HG02870 (cell line): Measurements from ENCODE around the gene PCDHGA6.
"Not testable (repeated sequence)": the region's sequence is repeated elsewhere in the genome, so short reads cannot be mapped to it uniquely, and the experiment has no call there.

Experiments
- ATAC-seq: cut with Tn5 transposase; IDR thresholded peaks from one replicate; pipeline ENCODE4 v1.9.1; 2021; ENCODE audit warnings: mild to moderate bottlenecking, moderate library complexity; ENCODE audit not compliant: unreplicated experiment

The PCDHGA6 gene

DNA sequence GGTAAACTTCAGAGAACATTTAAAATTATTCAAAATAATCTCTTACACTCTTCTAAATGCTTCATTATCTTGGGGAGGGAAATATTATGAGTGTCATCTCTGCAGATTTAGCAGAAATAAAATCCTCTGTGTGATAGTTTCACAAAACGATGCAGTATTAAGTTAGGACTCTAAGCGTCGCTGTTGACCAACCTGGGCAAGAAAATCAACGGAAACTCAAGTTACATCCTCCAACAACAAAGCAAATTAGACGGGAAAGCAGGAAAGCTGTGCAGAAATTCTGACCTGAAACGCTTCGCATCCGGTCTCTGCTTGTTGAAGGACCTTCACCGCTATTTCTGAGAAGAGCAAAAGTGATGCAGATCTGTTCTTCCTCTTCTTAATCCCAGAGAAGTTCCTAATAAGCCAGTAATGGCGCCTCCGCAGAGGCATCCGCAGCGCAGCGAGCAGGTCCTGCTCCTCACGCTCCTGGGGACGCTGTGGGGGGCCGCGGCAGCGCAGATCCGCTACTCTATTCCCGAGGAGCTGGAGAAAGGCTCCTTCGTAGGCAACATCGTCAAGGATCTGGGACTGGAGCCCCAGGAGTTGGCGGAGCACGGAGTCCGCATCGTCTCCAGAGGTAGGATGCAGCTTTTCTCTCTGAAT lies at the start of gene PCDHGA6:
TSS of gene PCDHGA6 (plus strand) at position 219 of the 645 bp plus-strand sequence. CDS start at position 412, 193 bp downstream.
- ATAC-seq: no peak

DNA sequence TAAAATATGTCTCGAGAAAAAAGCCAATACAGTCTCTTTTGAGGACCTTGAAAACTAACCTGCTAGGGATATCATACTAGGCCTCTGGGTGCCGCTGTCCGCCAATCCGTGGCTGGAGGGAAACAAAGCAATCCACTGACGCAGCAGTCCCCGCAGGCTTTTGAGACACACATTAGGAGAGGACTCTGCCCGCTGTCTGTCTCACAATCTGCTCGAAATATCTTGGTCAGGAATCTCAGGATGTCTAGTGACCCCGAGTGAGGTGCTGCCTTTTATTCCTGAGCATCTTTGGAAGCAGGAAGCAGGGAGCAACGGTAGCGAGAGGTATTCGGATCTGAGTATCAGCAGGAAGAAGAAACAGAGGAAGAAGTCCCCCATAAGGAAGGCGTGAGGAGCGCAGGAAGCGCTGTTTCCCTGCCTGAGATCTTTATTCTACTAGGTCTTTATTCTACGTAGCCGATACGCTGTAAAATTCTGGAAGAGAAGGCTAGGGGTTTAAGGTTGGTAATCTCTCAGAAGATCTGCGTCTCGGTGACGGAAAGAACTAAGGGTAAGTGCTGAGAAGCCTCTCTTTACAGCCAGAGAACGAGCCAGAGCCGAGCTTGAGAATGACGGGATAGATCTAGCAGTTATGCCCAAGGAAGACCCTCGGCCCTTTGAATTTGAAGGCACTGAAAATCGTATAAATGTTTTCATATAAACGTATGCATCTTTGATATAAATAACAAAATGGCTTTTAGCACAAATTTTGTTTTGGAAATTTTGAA lies 47.4 kb upstream of the PCDHGA6 start:
- peak; percentile 72 for ATAC-seq

DNA sequence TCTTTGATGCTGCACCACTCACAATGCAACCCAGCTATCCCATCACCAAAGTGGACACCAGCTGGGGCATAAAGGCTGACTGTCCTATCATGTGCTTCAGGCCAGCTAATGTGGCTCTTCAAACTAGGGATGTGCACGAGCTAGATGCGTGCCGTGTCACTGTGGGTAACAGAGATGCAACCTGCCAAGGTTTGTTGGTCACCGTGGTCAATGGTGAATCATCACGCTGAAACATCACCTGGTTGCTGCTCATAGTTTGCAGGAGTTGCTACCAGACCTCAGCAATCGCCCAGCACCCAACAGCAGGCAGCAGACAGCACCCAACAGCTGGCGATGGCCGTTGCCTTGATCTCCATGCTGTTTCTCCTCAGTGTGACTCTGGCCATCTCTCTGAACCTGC lies 45.5 kb upstream of the PCDHGA6 start:
- no peak for ATAC-seq

DNA sequence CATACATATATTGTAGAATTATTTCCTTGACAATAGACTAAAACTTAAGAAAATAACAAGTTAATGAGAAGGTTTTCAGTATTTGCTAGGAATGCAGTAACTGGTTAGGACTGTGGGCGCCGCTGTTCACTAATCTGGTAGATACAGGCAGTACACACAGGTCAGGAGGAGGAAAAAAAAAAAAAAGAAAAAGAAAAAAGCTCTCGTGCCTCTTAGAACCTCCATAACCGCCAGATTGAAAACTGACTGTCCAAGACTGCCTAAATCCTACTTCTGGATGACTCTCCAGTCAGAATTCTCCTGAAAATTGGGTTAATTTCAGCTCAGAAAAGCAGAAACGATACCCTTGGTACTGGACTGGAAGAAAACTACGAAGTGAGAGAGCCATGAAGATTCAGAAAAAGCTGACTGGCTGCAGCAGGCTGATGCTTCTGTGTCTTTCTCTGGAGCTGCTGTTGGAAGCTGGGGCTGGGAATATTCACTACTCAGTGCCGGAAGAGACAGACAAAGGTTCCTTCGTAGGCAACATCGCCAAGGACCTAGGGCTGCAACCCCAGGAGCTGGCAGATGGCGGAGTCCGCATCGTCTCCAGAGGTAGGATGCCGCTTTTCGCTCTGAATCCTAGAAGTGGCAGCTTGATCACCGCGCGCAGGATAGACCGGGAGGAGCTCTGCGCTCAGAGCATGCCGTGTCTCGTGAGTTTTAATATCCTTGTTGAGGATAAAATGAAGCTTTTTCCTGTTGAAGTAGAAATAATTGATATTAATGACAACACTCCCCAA lies 43.2 kb upstream of the PCDHGA6 start, which contains the start of gene PCDHGA1:
TSS of gene PCDHGA1 (plus strand) at position 216 of the 782 bp plus-strand sequence.
- ATAC-seq: peak; percentile 53

DNA sequence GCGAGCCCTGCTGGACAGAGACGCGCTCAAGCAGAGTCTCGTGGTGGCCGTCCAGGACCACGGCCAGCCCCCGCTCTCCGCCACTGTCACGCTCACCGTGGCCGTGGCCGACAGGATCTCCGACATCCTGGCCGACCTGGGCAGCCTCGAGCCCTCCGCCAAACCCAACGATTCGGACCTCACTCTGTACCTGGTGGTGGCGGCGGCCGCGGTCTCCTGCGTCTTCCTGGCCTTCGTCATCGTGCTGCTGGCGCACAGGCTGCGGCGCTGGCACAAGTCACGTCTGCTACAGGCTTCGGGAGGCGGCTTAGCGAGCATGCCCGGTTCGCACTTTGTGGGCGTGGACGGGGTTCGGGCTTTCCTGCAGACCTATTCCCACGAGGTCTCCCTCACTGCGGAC lies 41.1 kb upstream of the PCDHGA6 start:
- not testable (repeated sequence) for ATAC-seq

DNA sequence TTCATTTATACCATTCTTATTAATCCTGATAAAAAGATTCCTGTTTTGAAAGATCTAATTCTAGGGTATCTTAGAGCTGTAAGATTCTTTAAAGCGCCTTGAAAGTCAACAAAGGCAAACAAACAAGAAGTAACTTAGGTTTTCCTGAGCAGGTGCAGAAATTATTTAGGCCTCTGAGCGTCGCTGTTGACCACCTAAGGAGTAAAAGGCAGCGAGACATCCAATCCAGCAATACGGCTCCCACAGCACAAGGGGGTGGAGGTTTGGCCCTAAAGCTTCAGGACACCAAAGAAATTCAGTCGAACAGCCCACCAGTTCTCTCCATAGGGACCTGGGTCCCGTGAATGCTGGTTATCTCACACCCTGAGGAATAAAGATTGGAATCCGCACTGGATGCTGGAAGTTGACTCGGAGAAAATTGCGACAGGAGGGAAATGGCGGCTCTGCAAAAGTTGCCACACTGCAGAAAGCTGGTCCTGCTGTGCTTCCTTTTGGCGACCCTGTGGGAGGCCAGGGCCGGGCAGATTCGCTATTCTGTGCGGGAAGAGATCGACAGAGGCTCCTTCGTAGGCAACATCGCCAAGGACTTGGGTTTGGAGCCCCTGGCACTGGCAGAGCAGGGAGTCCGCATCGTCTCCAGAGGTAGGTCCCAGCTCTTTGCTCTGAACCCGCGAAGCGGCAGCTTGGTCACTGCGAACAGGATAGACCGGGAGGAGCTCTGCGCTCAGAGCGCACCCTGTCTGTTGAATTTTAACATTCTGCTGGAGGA lies 35.0 kb upstream of the PCDHGA6 start, which contains the start of gene PCDHGA2:
TSS of gene PCDHGA2 (plus strand) at position 223 of the 769 bp plus-strand sequence.
- ATAC-seq: no peak

DNA sequence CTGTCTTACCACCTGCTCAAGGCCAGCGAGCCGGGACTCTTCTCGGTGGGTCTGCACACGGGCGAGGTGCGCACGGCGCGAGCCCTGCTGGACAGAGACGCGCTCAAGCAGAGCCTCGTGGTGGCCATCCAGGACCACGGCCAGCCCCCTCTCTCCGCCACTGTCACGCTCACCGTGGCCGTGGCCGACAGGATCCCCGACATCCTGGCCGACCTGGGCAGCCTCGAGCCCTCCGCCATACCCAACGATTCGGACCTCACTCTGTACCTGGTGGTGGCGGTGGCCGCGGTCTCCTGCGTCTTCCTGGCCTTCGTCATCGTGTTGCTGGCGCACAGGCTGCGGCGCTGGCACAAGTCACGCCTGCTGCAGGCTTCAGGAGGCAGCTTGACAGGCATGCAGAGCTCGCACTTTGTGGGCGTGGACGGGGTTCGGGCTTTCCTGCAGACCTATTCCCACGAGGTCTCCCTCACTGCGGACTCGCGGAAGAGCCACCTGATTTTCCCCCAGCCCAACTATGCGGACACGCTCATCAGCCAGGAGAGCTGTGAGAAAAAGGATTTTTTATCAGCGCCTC lies 32.8 kb upstream of the PCDHGA6 start:
- ATAC-seq: not testable (repeated sequence)

DNA sequence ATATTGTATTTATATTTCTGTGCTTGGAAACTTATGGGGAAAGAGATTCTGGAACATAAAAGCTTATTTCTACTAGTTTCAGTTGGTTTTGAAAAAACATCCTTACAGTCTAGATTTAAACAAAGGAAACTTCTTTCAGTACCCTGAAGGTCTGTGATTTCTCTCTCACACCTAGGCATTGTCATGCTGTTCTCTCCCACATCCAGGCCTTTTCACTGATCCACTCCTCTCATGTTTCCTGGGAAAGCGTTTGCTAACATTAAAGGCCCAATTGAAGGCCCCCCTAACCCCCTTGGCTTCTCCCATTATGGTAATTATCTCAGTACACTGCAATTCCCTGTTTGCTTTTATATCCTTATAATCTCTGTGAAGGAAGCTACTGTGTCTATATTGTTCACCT lies 30.9 kb upstream of the PCDHGA6 start:
- no peak for ATAC-seq

DNA sequence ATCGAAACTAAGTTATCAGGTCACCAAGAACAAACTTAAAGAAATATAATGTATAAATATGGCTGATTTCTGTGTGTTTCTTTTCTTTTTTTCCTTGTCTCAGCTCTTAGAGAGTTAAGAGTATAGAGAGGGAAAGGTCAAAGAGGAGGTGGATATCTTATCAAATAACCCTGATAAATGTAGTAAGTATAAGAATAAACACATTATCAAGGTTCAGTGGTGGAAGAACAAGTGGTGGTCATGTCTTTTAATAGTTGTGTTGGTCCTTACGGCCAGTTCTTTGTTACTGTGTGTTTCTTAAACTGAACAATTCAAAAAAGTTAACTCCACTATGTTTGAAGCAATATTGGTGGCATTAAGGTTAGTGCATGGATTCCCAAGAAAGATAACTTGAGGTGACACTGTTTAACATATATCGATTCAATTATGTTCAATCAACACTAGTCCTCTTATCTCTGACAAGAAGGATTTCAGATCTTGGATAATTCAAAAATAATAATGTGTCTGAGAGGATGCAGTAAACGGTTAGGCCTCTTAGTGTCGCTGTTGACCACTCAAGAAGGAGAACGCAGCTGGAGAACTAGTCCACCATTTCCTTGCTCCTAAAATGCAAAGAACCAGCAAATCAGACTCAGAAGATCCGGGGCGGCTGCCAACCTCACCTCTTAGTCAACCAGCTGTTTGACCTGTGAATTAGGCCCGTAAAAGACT lies 30.3 kb upstream of the PCDHGA6 start, which contains the start of gene PCDHGA3:
TSS of gene PCDHGA3 (plus strand) at position 588 of the 711 bp plus-strand sequence. CDS start 205 bp downstream, outside the sequence.
- ATAC-seq: no peak

DNA sequence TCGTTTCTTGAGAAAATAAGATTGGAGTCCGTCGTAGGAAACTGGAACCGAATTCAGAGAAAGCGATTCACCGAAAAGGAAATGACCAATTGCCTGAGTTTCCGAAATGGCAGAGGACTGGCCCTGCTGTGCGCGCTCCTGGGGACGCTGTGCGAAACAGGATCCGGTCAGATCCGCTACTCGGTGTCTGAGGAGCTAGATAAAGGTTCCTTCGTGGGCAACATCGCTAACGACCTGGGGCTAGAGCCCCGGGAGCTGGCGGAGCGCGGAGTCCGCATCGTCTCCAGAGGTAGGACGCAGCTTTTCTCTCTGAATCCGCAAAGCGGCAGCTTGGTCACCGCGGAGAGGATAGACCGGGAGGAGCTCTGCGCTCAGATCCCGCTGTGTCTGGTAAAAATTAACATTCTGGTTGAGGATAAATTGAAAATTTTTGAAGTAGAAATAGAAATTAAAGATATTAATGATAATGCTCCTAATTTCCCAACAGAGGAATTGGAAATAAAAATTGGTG lies 29.7 kb upstream of the PCDHGA6 start:
- no peak for ATAC-seq

DNA sequence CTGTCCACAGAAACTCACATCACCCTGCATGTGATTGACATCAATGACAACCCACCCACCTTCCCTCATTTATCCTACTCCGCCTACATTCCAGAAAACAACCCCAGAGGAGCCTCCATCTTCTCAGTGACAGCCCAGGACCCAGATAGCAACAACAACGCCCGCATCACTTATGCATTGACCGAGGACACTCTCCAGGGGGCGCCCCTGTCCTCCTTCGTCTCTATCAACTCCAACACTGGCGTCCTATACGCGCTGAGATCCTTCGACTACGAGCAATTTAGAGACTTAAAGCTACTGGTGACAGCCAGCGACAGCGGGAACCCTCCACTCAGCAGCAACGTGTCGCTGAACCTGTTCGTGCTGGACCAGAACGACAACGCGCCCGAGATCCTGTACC lies 28.4 kb upstream of the PCDHGA6 start:
- ATAC-seq: no peak

DNA sequence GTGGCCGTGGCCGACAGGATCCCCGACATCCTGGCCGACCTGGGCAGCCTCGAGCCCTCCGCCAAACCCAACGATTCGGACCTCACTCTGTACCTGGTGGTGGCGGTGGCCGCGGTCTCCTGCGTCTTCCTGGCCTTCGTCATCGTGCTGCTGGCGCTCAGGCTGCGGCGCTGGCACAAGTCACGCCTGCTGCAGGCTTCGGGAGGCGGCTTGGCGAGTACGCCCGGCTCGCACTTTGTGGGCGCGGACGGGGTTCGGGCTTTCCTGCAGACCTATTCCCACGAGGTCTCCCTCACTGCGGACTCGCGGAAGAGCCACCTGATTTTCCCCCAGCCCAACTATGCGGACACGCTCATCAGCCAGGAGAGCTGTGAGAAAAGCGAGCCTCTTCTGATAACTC lies 27.7 kb upstream of the PCDHGA6 start:
- ATAC-seq: not testable (repeated sequence)

DNA sequence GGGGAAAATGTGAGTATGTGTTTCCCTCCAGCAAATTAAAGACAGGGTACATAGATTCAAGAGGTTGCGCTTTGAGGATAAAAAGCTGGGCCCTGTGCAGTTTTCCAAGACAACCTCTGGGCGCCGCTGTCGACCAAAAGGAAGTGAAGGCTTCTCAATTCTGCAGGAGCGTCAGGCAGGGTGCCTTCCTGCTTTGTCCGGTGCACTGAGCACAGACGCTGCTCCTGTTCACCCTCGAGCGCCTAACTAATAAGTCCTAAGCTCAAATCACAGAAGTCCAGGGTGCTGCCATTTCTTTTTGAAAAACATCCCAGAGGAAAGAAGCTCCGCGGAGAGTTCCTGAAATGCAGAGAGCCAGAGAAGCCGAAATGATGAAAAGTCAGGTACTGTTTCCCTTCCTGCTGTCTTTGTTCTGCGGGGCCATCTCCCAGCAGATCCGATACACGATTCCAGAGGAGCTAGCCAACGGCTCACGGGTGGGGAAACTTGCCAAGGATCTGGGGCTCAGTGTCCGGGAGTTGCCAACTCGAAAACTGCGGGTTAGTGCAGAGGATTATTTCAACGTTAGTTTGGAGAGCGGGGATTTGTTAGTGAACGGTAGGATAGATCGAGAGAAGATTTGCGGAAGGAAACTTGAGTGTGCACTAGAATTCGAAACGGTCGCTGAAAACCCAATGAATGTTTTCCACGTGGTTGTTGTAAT lies 23.6 kb upstream of the PCDHGA6 start, which contains the start of gene PCDHGB1:
TSS of gene PCDHGB1 (plus strand) at position 183 of the 703 bp plus-strand sequence. CDS start at position 345, 162 bp downstream.
- ATAC-seq: no peak

DNA sequence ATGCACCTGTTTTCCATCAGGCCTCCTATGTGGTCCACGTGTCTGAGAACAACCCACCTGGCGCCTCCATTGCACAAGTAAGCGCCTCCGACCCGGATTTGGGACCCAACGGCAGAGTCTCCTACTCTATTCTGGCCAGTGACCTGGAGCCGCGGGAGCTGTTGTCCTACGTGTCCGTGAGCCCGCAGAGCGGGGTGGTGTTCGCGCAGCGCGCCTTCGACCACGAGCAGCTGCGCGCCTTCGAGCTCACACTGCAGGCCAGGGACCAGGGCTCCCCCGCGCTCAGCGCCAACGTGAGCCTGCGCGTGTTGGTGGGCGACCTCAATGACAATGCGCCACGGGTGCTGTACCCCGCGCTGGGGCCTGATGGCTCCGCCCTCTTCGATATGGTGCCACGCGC lies 22.1 kb upstream of the PCDHGA6 start:
- ATAC-seq: no peak

DNA sequence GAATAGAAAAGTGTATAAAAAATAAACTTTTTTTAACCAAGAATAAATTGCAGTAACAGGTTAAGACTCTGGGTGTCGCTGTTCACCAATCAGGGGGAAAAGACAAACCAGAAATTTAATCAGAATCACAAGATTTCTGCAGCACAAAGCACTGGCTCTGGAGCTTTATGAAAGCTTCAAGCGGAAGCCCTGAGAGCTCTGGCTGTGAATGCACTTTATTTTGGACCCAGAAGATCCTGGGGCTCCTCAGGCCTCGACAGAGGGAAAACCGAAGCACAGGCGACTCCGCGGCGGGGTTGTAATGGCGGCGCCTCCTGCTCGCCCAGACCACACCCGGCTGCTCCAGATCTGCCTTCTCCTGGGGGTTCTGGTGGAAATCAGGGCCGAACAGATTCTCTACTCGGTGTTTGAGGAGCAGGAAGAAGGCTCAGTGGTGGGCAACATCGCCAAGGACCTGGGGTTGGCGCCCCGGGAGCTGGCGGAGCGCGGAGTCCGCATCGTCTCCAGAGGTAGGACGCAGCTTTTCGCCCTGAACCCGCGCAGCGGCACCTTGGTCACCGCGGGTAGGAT lies 18.7 kb upstream of the PCDHGA6 start, which contains the start of gene PCDHGA4:
TSS of gene PCDHGA4 (plus strand) at position 122 of the 570 bp plus-strand sequence. CDS start at position 209, 87 bp downstream.
- ATAC-seq: no peak

DNA sequence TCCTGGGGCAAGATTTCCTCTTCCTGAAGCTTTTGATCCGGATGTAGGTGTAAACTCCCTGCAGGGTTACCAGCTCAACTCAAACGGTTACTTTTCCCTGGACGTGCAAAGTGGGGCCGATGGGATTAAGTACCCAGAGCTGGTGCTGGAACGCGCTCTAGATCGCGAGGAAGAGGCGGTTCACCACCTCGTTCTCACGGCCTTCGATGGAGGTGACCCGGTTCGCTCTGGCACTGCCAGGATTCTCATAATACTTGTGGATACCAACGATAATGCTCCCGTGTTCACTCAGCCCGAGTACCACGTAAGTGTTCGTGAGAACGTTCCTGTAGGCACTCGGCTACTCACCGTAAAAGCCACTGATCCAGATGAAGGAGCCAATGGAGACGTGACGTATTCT lies 18.1 kb upstream of the PCDHGA6 start:
- ATAC-seq: no peak

DNA sequence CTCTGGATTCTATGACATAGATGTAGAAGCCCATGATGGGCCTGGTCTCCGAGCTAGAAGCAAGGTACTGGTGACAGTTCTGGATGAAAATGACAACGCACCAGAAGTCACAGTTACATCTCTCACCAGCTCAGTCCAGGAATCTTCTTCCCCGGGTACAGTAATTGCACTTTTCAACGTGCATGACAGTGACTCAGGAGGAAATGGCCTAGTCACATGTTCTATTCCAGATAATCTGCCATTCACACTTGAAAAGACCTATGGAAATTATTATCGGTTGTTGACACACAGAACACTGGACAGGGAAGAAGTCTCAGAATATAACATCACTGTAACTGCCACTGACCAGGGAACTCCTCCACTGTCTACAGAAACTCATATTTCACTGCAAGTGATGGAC lies 17.6 kb upstream of the PCDHGA6 start:
- ATAC-seq: no peak

DNA sequence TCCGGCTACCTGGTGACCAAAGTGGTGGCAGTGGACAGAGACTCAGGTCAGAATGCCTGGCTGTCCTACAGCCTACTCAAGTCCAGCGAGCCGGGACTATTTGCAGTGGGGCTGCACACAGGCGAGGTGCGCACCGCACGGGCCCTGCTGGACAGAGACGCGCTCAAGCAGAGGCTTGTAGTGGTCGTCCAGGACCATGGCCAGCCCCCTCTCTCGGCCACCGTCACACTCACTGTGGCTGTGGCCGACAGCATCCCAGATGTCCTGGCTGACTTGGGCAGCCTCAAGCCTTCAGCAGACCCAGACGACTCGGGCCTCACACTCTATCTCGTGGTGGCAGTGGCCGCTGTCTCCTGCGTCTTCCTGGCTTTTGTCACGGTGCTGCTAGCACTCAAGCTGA lies 16.7 kb upstream of the PCDHGA6 start:
- ATAC-seq: no peak
